ENCODE measurements around the gene DNAJC15.

DNAJC15 gene

GRCh38 chr13:43122791-43123190 lies 99.4 kb downstream of the DNAJC15 start:
- DNase-seq (ENCODE audit: insufficient read length, low spot score), result no peak
- FAIRE-seq, result no peak

GRCh38 chr13:43123856-43124255 lies 100.5 kb downstream of the DNAJC15 start:
- FAIRE-seq (no peak), DNase-seq (ENCODE audit: insufficient read length, low spot score) (no peak)

- FAIRE-seq, result no peak
- no peak for DNase-seq (ENCODE audit: insufficient read length, low spot score)
Measured at GRCh38 chr13:43124490-43124889, 101.1 kb downstream of the DNAJC15 start.

- DNase-seq (ENCODE audit: insufficient read length, low spot score) (no peak), FAIRE-seq (no peak)
Measured at GRCh38 chr13:43126420-43126819, 103.0 kb downstream of the DNAJC15 start.

- no peak for DNase-seq (ENCODE audit: insufficient read length, low spot score)
- no peak for FAIRE-seq
Measured at GRCh38 chr13:43127103-43127798, 103.9 kb downstream of the DNAJC15 start.

- no peak for DNase-seq (ENCODE audit: insufficient read length, low spot score)
- no peak for FAIRE-seq
Measured at GRCh38 chr13:43127827-43128226, 104.4 kb downstream of the DNAJC15 start.

- peak; percentile 64 for FAIRE-seq
- DNase-seq (ENCODE audit: insufficient read length, low spot score), result no peak
Measured at GRCh38 chr13:43128504-43128961, 105.1 kb downstream of the DNAJC15 start.

GRCh38 chr13:43129066-43129465 lies 105.7 kb downstream of the DNAJC15 start:
- DNase-seq (ENCODE audit: insufficient read length, low spot score), result no peak
- FAIRE-seq, result no peak

- FAIRE-seq (no peak), DNase-seq (ENCODE audit: insufficient read length, low spot score) (no peak)
Measured at GRCh38 chr13:43129511-43130110, 106.2 kb downstream of the DNAJC15 start.

- FAIRE-seq (no peak), DNase-seq (ENCODE audit: insufficient read length, low spot score) (peak; percentile 13)
Measured at GRCh38 chr13:43132257-43132656, 108.9 kb downstream of the DNAJC15 start.

- FAIRE-seq (no peak), DNase-seq (ENCODE audit: insufficient read length, low spot score) (no peak)
Measured at GRCh38 chr13:43132911-43133310, 109.5 kb downstream of the DNAJC15 start.

- DNase-seq (ENCODE audit: insufficient read length, low spot score) (no peak), FAIRE-seq (no peak)
Measured at GRCh38 chr13:43133792-43134191, 110.4 kb downstream of the DNAJC15 start.

GRCh38 chr13:43134868-43135267 lies 111.5 kb downstream of the DNAJC15 start:
- DNase-seq (ENCODE audit: insufficient read length, low spot score) (no peak), FAIRE-seq (no peak)

- no peak for FAIRE-seq
- DNase-seq (ENCODE audit: insufficient read length, low spot score), result no peak
Measured at GRCh38 chr13:43135516-43135915, 112.1 kb downstream of the DNAJC15 start.

GRCh38 chr13:43136920-43137575 lies 113.7 kb downstream of the DNAJC15 start:
- FAIRE-seq (no peak), DNase-seq (ENCODE audit: insufficient read length, low spot score) (no peak)

- no peak for FAIRE-seq
- DNase-seq (ENCODE audit: insufficient read length, low spot score), result no peak
Measured at GRCh38 chr13:43139211-43139610, 115.8 kb downstream of the DNAJC15 start.

- FAIRE-seq, result no peak
- no peak for DNase-seq (ENCODE audit: insufficient read length, low spot score)
Measured at GRCh38 chr13:43139921-43140320, 116.5 kb downstream of the DNAJC15 start.

GRCh38 chr13:43140985-43141384 lies 117.6 kb downstream of the DNAJC15 start:
- no peak for FAIRE-seq
- DNase-seq (ENCODE audit: insufficient read length, low spot score), result no peak

- FAIRE-seq, result no peak
- DNase-seq (ENCODE audit: insufficient read length, low spot score), result no peak
Measured at GRCh38 chr13:43141685-43142084, 118.3 kb downstream of the DNAJC15 start.

GRCh38 chr13:43143591-43143990 lies 120.2 kb downstream of the DNAJC15 start:
- FAIRE-seq (no peak), DNase-seq (ENCODE audit: insufficient read length, low spot score) (no peak)

GRCh38 chr13:43145534-43146196 lies 122.3 kb downstream of the DNAJC15 start:
- DNase-seq (ENCODE audit: insufficient read length, low spot score), result no peak
- no peak for FAIRE-seq
